Measurements from ENCODE around the gene RPS6KB2.

Gene RPS6KB2

GRCh38 chr11:67466962-67467771, 38.9 kb downstream of the RPS6KB2 start:
- CTCF ChIA-PET, result no interaction called here
- POLR2A ChIA-PET, result interaction anchor here (0.6 to 3.5 kb wide), 14 partner anchors 11 to 75 kb away, joined by 3 to 34 read pairs (median 4); partner anchors contain the start of genes AIP, CABP4, PPP1CA and PTPRCAP
- no peak for DNase-seq (ENCODE audit: extremely low spot score)
- TF ChIP-seq SUZ12 (IDR thresholded peaks at IDR 0.05), result no peak
- no peak for TF ChIP-seq SP1 (IDR thresholded peaks at IDR 0.05)
- TF ChIP-seq L3MBTL2 (conservative IDR thresholded peaks at IDR 0.05), result no peak
- no peak for TF ChIP-seq CTBP1 (IDR thresholded peaks at IDR 0.05; ENCODE audit: borderline replicate concordance)
- TF ChIP-seq FOXA1 (IDR thresholded peaks at IDR 0.05), result no peak
- TF ChIP-seq ZNF384 (IDR thresholded peaks at IDR 0.05), result no peak
- no peak for TF ChIP-seq FOXM1 (IDR thresholded peaks at IDR 0.05; ENCODE audit: borderline replicate concordance)
- no peak for TF ChIP-seq ELF4 (IDR thresholded peaks at IDR 0.05)
- TF ChIP-seq NFRKB (IDR thresholded peaks at IDR 0.05), result no peak
- TF ChIP-seq TARDBP (IDR thresholded peaks at IDR 0.05), result no peak
- no peak for TF ChIP-seq PKNOX1 (IDR thresholded peaks at IDR 0.05)
- no peak for TF ChIP-seq LEF1 (IDR thresholded peaks at IDR 0.05; ENCODE audit: borderline replicate concordance)
- no peak for TF ChIP-seq FOXK2 (IDR thresholded peaks at IDR 0.05)
- no peak for TF ChIP-seq BHLHE40 (IDR thresholded peaks at IDR 0.05; ENCODE audit: borderline replicate concordance)
- no peak for TF ChIP-seq HDGF (IDR thresholded peaks at IDR 0.05; ENCODE audit: borderline replicate concordance)

- DNase-seq (ENCODE audit: extremely low spot score), result no peak
- no peak for TF ChIP-seq PKNOX1 (IDR thresholded peaks at IDR 0.05)
- CTCF ChIA-PET, result interaction anchor here (0.6 to 1.3 kb wide), 2 partner anchors 61 to 296 kb away, joined by 3 to 5 read pairs; no protein-coding TSS in a partner anchor
- POLR2A ChIA-PET, result interaction anchor here (0.9 to 3.5 kb wide), 17 partner anchors 12 to 82 kb away, joined by 3 to 34 read pairs (median 4); partner anchors contain the start of genes AIP, CABP4, PITPNM1 and PPP1CA
Measured at GRCh38 chr11:67468056-67468455, 39.8 kb downstream of the RPS6KB2 start.

- ChIA-PET CTCF (interaction anchor here (0.6 to 1.3 kb wide), 3 partner anchors 10 to 296 kb away, joined by 3 to 9 read pairs (median 5); no protein-coding TSS in a partner anchor), POLR2A (interaction anchor here (0.9 to 3.5 kb wide), 15 partner anchors 12 to 83 kb away, joined by 3 to 34 read pairs (median 5); partner anchors contain the start of genes AIP, CABP4, PITPNM1 and PPP1CA)
- DNase-seq (ENCODE audit: extremely low spot score), result no peak
- no peak for TF ChIP-seq SP1 (IDR thresholded peaks at IDR 0.05)
- no peak for TF ChIP-seq FOXK2 (IDR thresholded peaks at IDR 0.05)
- no peak for TF ChIP-seq BHLHE40 (IDR thresholded peaks at IDR 0.05; ENCODE audit: borderline replicate concordance)
- no peak for TF ChIP-seq SUZ12 (IDR thresholded peaks at IDR 0.05)
- TF ChIP-seq ZNF384 (IDR thresholded peaks at IDR 0.05), result no peak
- no peak for TF ChIP-seq TARDBP (IDR thresholded peaks at IDR 0.05)
- no peak for TF ChIP-seq ARNT (IDR thresholded peaks at IDR 0.05)
- no peak for TF ChIP-seq ELF4 (IDR thresholded peaks at IDR 0.05)
- no peak for TF ChIP-seq L3MBTL2 (conservative IDR thresholded peaks at IDR 0.05)
- no peak for TF ChIP-seq CTBP1 (IDR thresholded peaks at IDR 0.05; ENCODE audit: borderline replicate concordance)
- TF ChIP-seq PKNOX1 (IDR thresholded peaks at IDR 0.05), result no peak
- TF ChIP-seq FOXM1 (IDR thresholded peaks at IDR 0.05; ENCODE audit: borderline replicate concordance), result no peak
- no peak for TF ChIP-seq NFRKB (IDR thresholded peaks at IDR 0.05)
Measured at GRCh38 chr11:67468456-67468758, 40.1 kb downstream of the RPS6KB2 start.

- CTCF ChIA-PET, result interaction anchor here (0.6 to 1.3 kb wide), 3 partner anchors 9 to 296 kb away, joined by 3 to 9 read pairs (median 5); no protein-coding TSS in a partner anchor
Measured at GRCh38 chr11:67468759-67469507, 40.6 kb downstream of the RPS6KB2 start, which contains the start of gene TMEM134. Gene TMEM134 (minus strand): TSS chr11:67469251. CDS start chr11:67469192, 59 bp downstream.

GRCh38 chr11:67469508-67469811, 41.2 kb downstream of the RPS6KB2 start:
- TF ChIP-seq BHLHE40 (IDR thresholded peaks at IDR 0.05; ENCODE audit: borderline replicate concordance) (no peak), ZNF384 (IDR thresholded peaks at IDR 0.05) (no peak), NFRKB (IDR thresholded peaks at IDR 0.05) (no peak), TARDBP (IDR thresholded peaks at IDR 0.05) (no peak), L3MBTL2 (conservative IDR thresholded peaks at IDR 0.05) (no peak), ARNT (IDR thresholded peaks at IDR 0.05) (no peak), SUZ12 (IDR thresholded peaks at IDR 0.05) (no peak)
- DNase-seq (ENCODE audit: extremely low spot score), result no peak
- POLR2A ChIA-PET, result interaction anchor here (0.6 to 3.5 kb wide), 7 partner anchors 13 to 77 kb away, joined by 3 to 34 read pairs (median 12); partner anchors contain the start of genes AIP, PPP1CA, PTPRCAP and RAD9A
- CTCF ChIA-PET, result no interaction called here

More at GRCh38 chr11:67468759-67469507, 40.6 kb downstream of the RPS6KB2 start, which contains the start of gene TMEM134:
- POLR2A ChIA-PET, result interaction anchor here (0.9 to 3.5 kb wide), 15 partner anchors 14 to 83 kb away, joined by 3 to 34 read pairs (median 5); partner anchors contain the start of genes AIP, CABP4, PITPNM1 and PPP1CA
- TF ChIP-seq PKNOX1 (IDR thresholded peaks at IDR 0.05) (0 out of 2 replicates have a peak, but pooled peaks have one; percentile 21), LEF1 (IDR thresholded peaks at IDR 0.05; ENCODE audit: borderline replicate concordance) (no peak)
- DNase-seq (ENCODE audit: extremely low spot score), result peak; percentile 97
